Gastrocnemius medialis (tissue), 4 donors: Measurements from ENCODE around the gene PPA1.

Experiments
- CTCF ChIP-seq, 5 experiments: fragments of 450-650 bp in 3 of 5; fragments of 200-600 bp in 2 of 5; sonication (generic) in 2 of 5; IDR thresholded peaks in 4 of 5; conservative IDR thresholded peaks in 1 of 5; 1 replicate in 4 of 5; 2 replicates in 1 of 5; pipeline ENCODE4 v1.5.1; 2016 to 2019; ENCODE audit warnings: antibody characterized with exemption in 5 of 5, mild to moderate bottlenecking in 3 of 5, moderate library complexity in 3 of 5
- POLR2A ChIP-seq, 2 donors: fragments of 450-650 bp; IDR thresholded peaks; one replicate each; pipeline ENCODE4 v1.6.1; 2017; ENCODE audit warnings: antibody characterized with exemption in 2 of 2, mild to moderate bottlenecking in 2 of 2, moderate library complexity in 2 of 2

- TF ChIP-seq CTCF (IDR thresholded peaks at IDR 0.05 in 4 of 5, conservative IDR thresholded peaks at IDR 0.05 in 1 of 5) (no peak), POLR2A (IDR thresholded peaks at IDR 0.05) (no peak)
These were observed 9.5 kb downstream of the PPA1 start for GRCh38 chr10:70223728-70224127.
